NT2/D1 (cell line): ENCODE data around the gene NBPF1.

Source experiments
- SUZ12 ChIP-seq: IDR thresholded peaks from 2 replicates; pipeline ENCODE4 v1.6.1; 2011; ENCODE audit not compliant: insufficient read length, insufficient read depth; ENCODE audit errors: extremely low read depth
- YY1 ChIP-seq: IDR thresholded peaks from 2 replicates; pipeline ENCODE4 v1.6.1; 2011; ENCODE audit not compliant: insufficient read length, insufficient read depth
- ZNF274 ChIP-seq: IDR thresholded peaks from 2 replicates; pipeline ENCODE4 v1.6.1; 2011; ENCODE audit warnings: mild to moderate bottlenecking, low read depth, low read length

- TF ChIP-seq ZNF274, result no peak
- no peak for TF ChIP-seq YY1
- TF ChIP-seq SUZ12, result no peak
Observed at GRCh38 chr1:16605213-16605525, 8.2 kb downstream of the NBPF1 start.
